Central memory CD8-positive, alpha-beta T cell (primary cell): ENCODE measurements around the gene IQCK.

ENCODE experiments used
- ATAC-seq: fragments of 150-1000 bp; cut with Tn5 transposase; replicated peaks from 2 replicates; pipeline ENCODE4 v1.10.0; 2022; ENCODE audit warnings: mild to moderate bottlenecking, moderate FRiP score, moderate number of reproducible peaks; ENCODE audit not compliant: poor library complexity, severe bottlenecking; ENCODE audit errors: extremely low read depth
- DNase-seq, 2 donors: peaks; one replicate each; pipeline ENCODE4 v3.0.0; 2021; ENCODE audit warnings: low spot score in 2 of 2
- H3K27ac Mint-ChIP-seq: one replicate; pipeline ENCODE4 v1.8.0; 2022; ENCODE audit warnings: low read depth, mild to moderate bottlenecking, moderate library complexity, mixed read lengths
- H3K27me3 Mint-ChIP-seq: one replicate; pipeline ENCODE4 v1.8.0; 2022; ENCODE audit warnings: mixed read lengths
- H3K36me3 Mint-ChIP-seq: one replicate; pipeline ENCODE4 v1.8.0; 2022; ENCODE audit warnings: mild to moderate bottlenecking, moderate library complexity, mixed read lengths; ENCODE audit not compliant: insufficient read depth
- H3K4me1 Mint-ChIP-seq: one replicate; pipeline ENCODE4 v1.8.0; 2022; ENCODE audit warnings: mixed read lengths
- H3K4me3 Mint-ChIP-seq: one replicate; pipeline ENCODE4 v1.8.0; 2022; ENCODE audit warnings: mild to moderate bottlenecking, moderate library complexity, mixed read lengths
- H3K9me3 Mint-ChIP-seq: one replicate; pipeline ENCODE4 v1.8.0; 2022; ENCODE audit warnings: mixed read lengths

The IQCK gene

DNA sequence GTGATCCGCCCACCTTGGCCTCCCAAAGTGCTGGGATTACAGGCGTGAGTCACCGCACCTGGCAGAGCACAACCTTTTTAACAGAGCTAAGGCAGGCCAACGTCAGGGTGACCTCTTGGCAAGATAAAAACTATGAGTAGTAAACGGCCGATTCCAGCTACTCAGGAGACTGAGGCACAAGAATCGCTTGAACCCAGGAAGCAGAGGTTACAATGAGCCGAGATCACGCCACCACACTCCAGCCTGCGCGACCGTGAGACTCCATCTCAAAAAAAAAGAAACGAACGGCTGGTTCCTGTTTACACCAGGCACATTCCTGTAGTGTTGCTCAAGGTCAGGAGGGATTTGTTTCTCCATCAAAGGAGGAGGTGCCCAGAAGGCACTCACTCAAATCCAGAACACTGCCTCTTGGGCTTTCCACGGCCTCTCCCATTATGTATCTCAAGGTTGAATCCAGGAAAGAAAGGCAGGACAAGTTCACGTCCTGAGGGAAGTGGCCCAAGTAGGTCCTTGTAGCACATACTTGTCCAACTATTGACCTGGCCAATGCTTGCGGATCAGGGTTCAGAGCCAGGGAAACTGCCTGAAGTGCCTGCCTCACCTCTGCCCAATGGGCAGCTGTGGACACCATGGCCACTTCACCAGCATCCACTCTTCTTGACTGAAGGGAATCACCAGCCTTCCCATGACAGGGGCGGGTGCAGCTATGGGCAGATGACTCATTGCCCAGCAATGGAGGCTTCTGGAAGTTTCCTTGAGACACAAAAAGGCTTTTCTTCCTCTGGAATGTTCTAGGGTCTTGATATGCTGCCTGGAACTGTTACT lies 13.5 kb upstream of the IQCK start:
- ATAC-seq (no peak), DNase-seq (no peak)
- Mint-ChIP-seq H3K4me1 (peaks cover 6% of the 10 kb centered on the region), H3K27ac (no peak overlapping the region), H3K4me3 (no peak overlapping the region), H3K27me3 (no peaks in the 10 kb centered on the region), H3K9me3 (no peaks in the 10 kb centered on the region), H3K36me3 (peaks cover 11% of the 10 kb centered on the region)

DNA sequence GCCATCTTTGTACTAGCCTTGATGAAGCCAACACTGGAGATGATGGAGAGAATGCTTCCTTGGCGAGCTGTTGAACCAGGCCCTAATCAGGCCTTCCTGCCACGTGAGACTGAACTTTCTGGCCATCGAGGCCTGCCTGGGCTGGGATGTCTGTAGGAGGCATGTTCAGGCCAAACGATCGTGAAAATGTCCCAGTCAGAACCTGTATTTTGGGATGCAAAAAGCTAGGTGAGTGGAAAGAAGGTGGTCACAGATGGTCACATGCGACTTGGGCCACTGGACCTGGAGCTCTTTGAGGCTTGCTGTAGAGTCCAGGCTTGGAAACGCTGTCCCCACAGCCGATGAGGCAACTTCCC lies 12.9 kb upstream of the IQCK start:
- H3K4me3 Mint-ChIP-seq: no peak overlapping the region
- DNase-seq (no peak), ATAC-seq (no peak)
- H3K36me3 Mint-ChIP-seq: peaks cover 15% of the 10 kb centered on the region
- no peaks in the 10 kb centered on the region for H3K9me3 Mint-ChIP-seq
- H3K27ac Mint-ChIP-seq: no peak overlapping the region
- H3K27me3 Mint-ChIP-seq: no peaks in the 10 kb centered on the region
- H3K4me1 Mint-ChIP-seq: peaks cover 8% of the 10 kb centered on the region

DNA sequence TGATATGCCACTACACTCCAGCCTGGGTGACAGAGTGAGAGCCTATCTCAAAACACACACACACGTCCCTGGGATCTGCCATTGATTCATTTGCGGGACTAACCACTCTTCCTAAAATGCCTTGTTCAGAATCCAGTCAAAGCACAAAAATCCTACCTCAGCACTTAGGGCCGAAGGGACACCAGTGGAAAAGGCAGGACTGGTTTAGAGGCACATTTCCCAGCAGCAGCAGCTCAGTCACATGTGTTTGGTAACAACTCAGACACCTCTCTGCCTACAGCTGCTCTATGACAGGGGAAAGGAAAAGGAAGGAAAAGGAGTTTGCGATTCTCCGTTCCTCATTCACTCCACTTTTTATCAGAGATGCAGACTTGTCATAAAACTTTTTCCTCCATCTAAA lies 12.2 kb upstream of the IQCK start:
- Mint-ChIP-seq H3K4me3 (no peak overlapping the region), H3K27me3 (no peaks in the 10 kb centered on the region), H3K27ac (no peak overlapping the region), H3K36me3 (peaks cover 15% of the 10 kb centered on the region), H3K9me3 (no peaks in the 10 kb centered on the region), H3K4me1 (peaks cover 8% of the 10 kb centered on the region)
- no peak for ATAC-seq
- DNase-seq: no peak

DNA sequence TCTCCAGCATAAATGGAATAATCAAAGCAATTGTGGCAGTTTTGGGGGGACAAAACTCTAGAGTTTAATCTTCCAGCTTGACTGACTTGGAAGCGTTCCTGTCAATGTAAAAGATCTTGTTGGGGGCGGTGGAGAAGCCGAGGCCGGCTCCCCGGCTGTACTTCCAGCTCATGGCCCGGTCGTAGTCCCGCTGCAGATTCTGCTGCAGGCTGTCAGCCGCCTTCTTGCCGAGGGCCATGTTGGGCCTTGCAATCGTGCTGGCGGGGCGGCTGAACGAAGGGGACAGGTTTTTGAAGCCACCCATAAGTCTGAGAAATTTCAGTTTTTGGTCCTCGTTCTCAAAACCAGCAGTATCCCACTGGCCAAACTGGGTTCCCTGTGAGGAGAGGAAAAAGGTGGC lies 11.2 kb upstream of the IQCK start:
- Mint-ChIP-seq H3K27me3 (no peaks in the 10 kb centered on the region), H3K4me3 (no peak overlapping the region), H3K27ac (no peak overlapping the region), H3K9me3 (no peaks in the 10 kb centered on the region), H3K4me1 (peaks cover 11% of the 10 kb centered on the region), H3K36me3 (peaks cover 16% of the 10 kb centered on the region)
- DNase-seq (no peak), ATAC-seq (no peak)

DNA sequence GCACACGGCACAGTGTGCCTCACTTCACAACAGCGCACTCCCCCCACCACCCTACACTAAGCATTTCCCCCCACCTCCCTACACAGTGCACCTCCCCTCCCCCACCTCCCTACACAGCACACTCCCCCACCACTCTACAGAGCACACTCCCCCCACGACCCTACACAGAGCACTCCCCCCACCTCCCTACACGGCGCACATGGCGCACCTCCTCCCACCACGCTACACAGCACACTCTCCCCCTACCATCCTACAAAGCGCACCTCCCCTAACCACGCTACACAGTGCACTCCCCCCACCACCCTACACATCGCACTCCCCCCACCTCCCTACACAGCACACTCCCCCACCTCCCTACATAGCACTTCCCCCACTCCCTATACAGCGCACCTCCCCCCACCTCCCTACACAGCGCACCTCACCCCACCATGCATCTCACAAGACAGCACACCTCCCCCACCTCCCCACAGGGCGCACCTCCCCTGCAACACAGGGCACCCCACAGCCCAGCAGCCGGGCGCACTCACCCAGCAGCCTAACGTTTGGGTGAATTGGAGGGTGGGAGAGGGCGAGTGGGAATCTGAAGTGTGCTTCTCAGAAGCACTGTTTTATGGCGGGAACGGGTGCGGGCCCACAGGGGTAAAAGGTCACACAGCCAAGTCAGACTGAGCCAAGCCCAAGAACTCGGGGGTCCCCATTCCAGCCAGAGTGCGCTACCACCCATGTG lies 10.3 kb upstream of the IQCK start:
- Mint-ChIP-seq H3K9me3 (no peaks in the 10 kb centered on the region), H3K4me1 (peaks cover 13% of the 10 kb centered on the region), H3K27me3 (no peaks in the 10 kb centered on the region), H3K36me3 (peaks cover 14% of the 10 kb centered on the region), H3K27ac (no peak overlapping the region), H3K4me3 (no peak overlapping the region)
- ATAC-seq (no peak), DNase-seq (no peak)

DNA sequence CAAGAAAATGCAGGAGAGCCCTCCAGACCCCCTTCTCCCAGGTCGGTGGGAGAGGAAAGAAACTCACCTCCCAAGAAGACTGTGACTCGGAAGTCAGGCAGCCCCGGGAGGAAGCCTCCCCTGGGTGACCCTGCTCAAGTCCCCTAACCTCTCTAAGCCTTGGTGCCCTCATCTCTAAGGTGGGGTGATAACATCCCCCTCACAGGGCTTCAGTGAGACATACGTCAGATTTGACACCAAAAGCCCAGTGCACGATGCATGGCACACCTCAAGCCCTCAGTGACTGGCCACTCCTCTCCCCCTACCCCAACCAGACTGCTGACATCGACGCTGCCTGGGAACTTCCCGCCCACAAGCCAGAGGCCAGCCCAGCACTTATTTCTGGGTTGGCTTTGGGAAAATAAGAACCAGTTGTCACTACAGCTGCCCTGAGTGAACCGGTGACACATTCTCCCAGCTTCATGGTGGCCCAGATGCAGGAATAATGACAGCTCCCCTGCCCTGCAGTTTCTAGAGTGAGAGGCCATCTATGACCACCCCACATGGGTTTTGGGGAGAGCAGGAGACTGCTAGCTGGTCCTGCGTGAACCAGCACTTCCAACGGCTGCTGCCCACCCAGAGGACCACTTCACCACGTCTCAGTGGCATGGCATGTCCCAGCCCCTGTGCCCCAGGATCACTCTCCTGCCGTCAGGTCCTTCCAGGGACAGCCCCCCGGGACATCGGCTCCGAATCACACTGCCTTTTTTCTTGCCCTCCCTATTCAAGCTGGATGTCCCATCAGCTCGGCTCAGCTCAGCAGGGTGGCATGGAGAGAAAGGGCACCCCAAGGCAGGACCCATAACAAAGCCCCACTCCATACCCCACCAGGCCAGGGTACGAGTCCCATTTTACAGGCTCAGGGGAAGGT lies 9.5 kb upstream of the IQCK start:
- no peaks in the 10 kb centered on the region for H3K9me3 Mint-ChIP-seq
- H3K36me3 Mint-ChIP-seq: peaks cover 18% of the 10 kb centered on the region
- H3K4me1 Mint-ChIP-seq: peaks cover 13% of the 10 kb centered on the region
- H3K27ac Mint-ChIP-seq: peak overlapping the region; percentile 73
- H3K27me3 Mint-ChIP-seq: no peaks in the 10 kb centered on the region
- no peak overlapping the region for H3K4me3 Mint-ChIP-seq
- no peak for ATAC-seq
- DNase-seq: no peak

DNA sequence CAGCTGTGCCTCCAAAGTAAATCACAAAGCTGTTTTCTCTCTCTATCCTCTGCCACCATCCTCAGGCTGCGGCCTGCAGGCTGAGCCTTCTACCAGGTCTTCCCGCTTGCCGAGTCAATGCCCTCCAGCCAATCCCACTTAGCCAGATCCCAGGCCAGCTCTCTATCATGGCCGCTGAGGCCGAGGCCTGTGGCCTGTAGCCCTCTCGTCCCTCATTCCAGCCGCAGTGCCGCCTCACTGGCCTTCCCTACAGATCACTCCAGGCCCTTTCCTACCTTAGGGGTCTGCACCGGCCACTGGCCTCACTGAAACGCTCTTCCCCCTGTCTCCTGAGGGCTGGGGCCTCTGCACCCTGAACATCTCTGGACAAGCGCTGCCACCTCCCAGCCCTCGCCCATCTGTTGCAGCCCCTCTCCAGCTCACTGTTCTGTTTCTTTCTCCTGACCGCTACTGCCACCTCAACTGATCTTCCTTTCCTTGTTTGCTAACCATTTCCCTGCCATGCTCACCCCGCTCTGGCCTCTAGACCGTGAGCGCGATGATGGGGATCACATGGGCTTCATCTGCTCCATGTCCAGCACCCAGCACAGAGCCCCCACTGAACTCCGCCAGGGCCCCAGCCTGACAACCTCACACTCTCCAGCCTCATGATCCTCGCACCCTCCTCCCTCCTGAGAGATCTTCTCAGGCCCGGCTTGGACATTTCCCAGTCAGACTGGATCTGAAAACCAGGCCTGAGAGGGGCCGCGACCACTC lies 8.5 kb upstream of the IQCK start:
- Mint-ChIP-seq H3K9me3 (no peaks in the 10 kb centered on the region), H3K36me3 (peaks cover 24% of the 10 kb centered on the region), H3K27ac (peak overlapping the region; percentile 73), H3K4me3 (no peak overlapping the region), H3K4me1 (peaks cover 15% of the 10 kb centered on the region), H3K27me3 (no peaks in the 10 kb centered on the region)
- no peak for ATAC-seq
- no peak for DNase-seq

DNA sequence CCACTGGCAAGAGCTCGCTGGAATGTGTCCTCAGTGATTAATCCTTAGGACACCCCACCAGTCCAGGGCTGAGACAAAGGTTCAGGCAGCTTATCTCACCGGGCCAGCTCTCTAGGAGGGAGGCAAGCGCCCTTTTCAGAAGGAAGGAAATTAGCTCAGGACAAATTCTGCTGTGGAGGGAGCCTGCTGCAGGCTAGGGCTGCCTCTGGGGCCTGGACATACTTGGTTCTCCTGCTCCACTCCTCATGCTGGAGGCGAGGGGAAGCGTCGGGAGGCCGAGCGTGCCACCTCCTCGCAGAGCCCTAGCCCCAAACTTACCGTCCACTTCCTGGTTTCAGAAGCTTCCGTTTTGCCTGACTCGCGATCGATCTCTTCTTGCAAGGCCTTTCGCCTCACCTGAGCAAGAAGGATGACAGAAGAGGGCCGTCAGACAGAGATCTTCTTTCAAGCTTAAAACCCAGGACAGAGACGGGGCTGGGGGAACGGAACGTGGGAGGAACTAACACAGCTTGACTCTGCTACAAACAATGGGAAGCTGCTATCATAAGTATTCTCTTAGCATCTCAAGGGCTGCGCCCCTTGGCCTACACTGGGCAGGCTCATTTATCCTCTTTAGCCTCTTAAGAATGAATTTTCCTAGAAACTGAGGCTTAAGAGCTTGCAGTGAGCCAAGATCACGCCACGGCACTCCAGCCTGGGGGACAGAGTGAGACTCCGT lies 7.7 kb upstream of the IQCK start:
- ATAC-seq (no peak), DNase-seq (no peak)
- Mint-ChIP-seq H3K27me3 (no peaks in the 10 kb centered on the region), H3K4me3 (no peak overlapping the region), H3K36me3 (peaks cover 22% of the 10 kb centered on the region), H3K27ac (no peak overlapping the region), H3K9me3 (no peaks in the 10 kb centered on the region), H3K4me1 (peaks cover 19% of the 10 kb centered on the region)

DNA sequence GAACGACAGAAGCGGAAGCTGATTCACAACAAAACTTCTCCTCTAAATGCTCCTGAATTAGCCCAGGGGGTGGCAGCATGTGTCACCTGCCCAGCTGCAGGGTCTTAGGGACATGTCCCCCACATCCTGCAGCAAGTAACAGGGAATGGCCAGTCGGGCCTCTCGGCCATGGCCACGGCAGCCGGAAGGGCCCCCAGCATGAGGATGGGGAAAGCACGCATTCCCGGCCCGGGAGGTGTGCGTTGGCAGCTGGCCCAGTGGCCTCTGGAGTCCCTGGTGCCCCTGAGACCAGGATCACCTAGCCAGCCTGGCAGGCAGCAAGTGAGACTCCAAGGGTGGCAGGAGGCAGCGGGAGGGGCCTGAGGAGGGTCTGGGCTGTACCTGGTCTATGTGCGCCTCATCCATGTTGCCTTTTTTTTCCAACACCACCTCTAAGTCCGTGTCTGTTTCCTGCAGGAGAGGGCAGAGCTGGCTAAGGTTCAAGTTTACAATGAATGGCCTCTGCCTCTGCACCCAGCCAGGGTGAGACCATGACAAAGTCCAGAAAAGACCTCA lies 7.0 kb upstream of the IQCK start:
- no peak for DNase-seq

DNA sequence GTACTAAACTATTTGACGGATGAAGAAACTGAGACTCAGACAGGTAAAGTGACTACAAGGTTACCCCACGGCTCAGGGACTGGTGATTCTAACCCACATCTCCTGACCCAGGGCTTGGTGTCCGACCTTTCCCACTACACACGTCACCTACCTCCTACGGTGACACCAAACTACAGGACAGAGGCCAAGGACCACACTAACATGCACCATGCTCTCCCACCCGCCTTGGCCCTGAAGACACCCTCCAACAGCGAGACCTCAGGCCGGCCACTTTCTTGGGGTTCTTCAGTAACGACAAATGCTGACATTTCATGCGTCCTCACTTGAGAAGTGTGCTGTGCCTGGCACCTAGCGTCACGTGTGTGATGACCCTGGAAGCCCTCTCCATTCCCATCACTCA lies 6.4 kb upstream of the IQCK start:
- DNase-seq (no peak), ATAC-seq (no peak)
- H3K36me3 Mint-ChIP-seq: peaks cover 23% of the 10 kb centered on the region
- H3K9me3 Mint-ChIP-seq: no peaks in the 10 kb centered on the region
- no peaks in the 10 kb centered on the region for H3K27me3 Mint-ChIP-seq
- H3K27ac Mint-ChIP-seq: peak overlapping the region; percentile 20
- peaks cover 27% of the 10 kb centered on the region for H3K4me1 Mint-ChIP-seq
- H3K4me3 Mint-ChIP-seq: no peak overlapping the region

More for the DNA sequence above, 7.0 kb upstream of the IQCK start:
- H3K27me3 Mint-ChIP-seq: no peaks in the 10 kb centered on the region
- peaks cover 23% of the 10 kb centered on the region for H3K36me3 Mint-ChIP-seq
- no peaks in the 10 kb centered on the region for H3K9me3 Mint-ChIP-seq
- H3K4me1 Mint-ChIP-seq: peaks cover 22% of the 10 kb centered on the region
- H3K4me3 Mint-ChIP-seq: no peak overlapping the region
- H3K27ac Mint-ChIP-seq: no peak overlapping the region
- no peak for ATAC-seq

DNA sequence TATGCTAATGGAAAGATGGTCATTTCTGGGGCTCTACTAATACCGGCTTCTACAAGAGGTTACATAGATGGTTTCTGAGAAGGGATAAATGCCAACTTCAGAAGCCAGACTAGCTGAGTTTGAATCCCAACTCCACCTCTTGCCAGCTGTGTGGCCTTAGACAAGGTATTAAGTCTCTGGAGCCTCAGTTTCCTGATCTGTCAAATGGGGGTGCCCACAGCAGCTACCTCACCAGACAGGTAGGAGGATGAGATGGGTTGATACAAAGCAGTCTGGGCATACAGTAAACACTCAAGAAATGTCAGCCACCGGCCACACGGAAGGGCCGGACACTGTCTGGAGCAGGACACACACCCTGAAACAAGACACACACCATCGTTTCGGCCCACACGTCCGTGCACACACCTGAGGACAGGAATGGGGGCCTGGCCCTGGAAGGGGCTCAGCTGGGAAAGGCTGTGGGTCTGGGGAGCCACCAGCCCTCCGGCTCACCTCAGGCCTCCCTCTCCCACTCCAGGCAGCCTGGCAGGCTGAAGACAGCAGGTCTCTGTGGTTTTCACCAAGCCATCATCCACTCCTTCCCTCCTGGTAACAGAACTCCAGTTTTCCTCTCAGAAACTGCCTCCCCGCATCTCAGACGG lies 5.5 kb upstream of the IQCK start:
- no peak for ATAC-seq
- no peak overlapping the region for H3K4me3 Mint-ChIP-seq
- H3K36me3 Mint-ChIP-seq: peaks cover 20% of the 10 kb centered on the region
- no peak overlapping the region for H3K27ac Mint-ChIP-seq
- H3K27me3 Mint-ChIP-seq: no peaks in the 10 kb centered on the region
- H3K4me1 Mint-ChIP-seq: peaks cover 36% of the 10 kb centered on the region
- no peaks in the 10 kb centered on the region for H3K9me3 Mint-ChIP-seq
- no peak for DNase-seq
